Stimulated activated CD8-positive, alpha-beta memory T cell treated with anti-CD3 and anti-CD28 coated beads, Interleukin-15, amount 100 ng/mL, for 4 hours (primary cell): ENCODE data around the gene VDAC2.
"Not testable (repeated sequence)": the region's sequence is repeated elsewhere in the genome, so short reads cannot be mapped to it uniquely, and the experiment has no call there.

ENCODE experiments used
- DNase-seq, 2 donors: peaks; one replicate each; pipeline ENCODE4 v3.0.0-alpha.2; 2020; ENCODE audit warnings: low read depth in 2 of 2

Gene VDAC2

GRCh38 chr10:75210282-75211006 is at the start of gene VDAC2:
TSS of gene VDAC2 (plus strand) at chr10:75210796. CDS start at chr10:75211159, 363 bp downstream.
- DNase-seq = peak; percentile 86 to 96

GRCh38 chr10:75165684-75166622 is 44.6 kb upstream of the VDAC2 start:
- DNase-seq = no peak

GRCh38 chr10:75166623-75166972 is 44.0 kb upstream of the VDAC2 start:
- no peak for DNase-seq

- DNase-seq = no peak
These were observed 42.3 kb upstream of the VDAC2 start for GRCh38 chr10:75168275-75168674.

- DNase-seq = no peak
These were observed 40.4 kb upstream of the VDAC2 start for GRCh38 chr10:75170215-75170614.

- DNase-seq = no peak
These were observed 35.5 kb upstream of the VDAC2 start for GRCh38 chr10:75175046-75175445.

GRCh38 chr10:75176046-75176445 is 34.5 kb upstream of the VDAC2 start:
- DNase-seq = no peak

- no peak for DNase-seq
These were observed 33.9 kb upstream of the VDAC2 start for GRCh38 chr10:75176736-75177135.

- DNase-seq = no peak
These were observed 30.9 kb upstream of the VDAC2 start for GRCh38 chr10:75179657-75180177.

- DNase-seq = no peak
These were observed 30.0 kb upstream of the VDAC2 start for GRCh38 chr10:75180592-75180991.

- no peak for DNase-seq
These were observed 29.5 kb upstream of the VDAC2 start for GRCh38 chr10:75181073-75181472.

- DNase-seq = no peak
These were observed 24.3 kb upstream of the VDAC2 start for GRCh38 chr10:75186310-75186709.

GRCh38 chr10:75187961-75188426 is 22.6 kb upstream of the VDAC2 start:
- peak; percentile 32 to 54 for DNase-seq

- not testable (repeated sequence) for DNase-seq
These were observed 22.1 kb upstream of the VDAC2 start for GRCh38 chr10:75188522-75188921.

- DNase-seq = no peak
These were observed 21.1 kb upstream of the VDAC2 start for GRCh38 chr10:75189266-75190096.

GRCh38 chr10:75191821-75192568 is 18.6 kb upstream of the VDAC2 start:
- DNase-seq = no peak

GRCh38 chr10:75194625-75195024 is 16.0 kb upstream of the VDAC2 start:
- DNase-seq = not testable (repeated sequence)

GRCh38 chr10:75195035-75195763 is 15.4 kb upstream of the VDAC2 start:
- no peak for DNase-seq

GRCh38 chr10:75197066-75197465 is 13.5 kb upstream of the VDAC2 start:
- no peak for DNase-seq

GRCh38 chr10:75197906-75198305 is 12.7 kb upstream of the VDAC2 start:
- DNase-seq = no peak
